Measurements from ENCODE around the gene ATP5MG. TPM values are rescaled to one million over a fixed set of nuclear protein-coding genes. Genes with fewer than 3 reads are reported as not detected.

ATP5MG gene
- total and polyA plus RNA-seq, 2 of the 4 experiments (the other 2 are of a cell fraction) = 144 to 219 TPM

- Histone ChIP-seq H3K4me1 (ENCODE audit: control insufficient read depth, insufficient read depth, low read length) (peaks cover 11% of the 10 kb centered on the region), H4K91ac (ENCODE audit: insufficient read depth, low read depth, low read length) (no peak overlapping the region), H3K9me1 (ENCODE audit: insufficient read depth, low read length) (peaks cover 5% of the 10 kb centered on the region; the same call in 1 of the 2 replicates), H2BK120ac (ENCODE audit: low read depth, low read length) (no peak overlapping the region), H3K4ac (ENCODE audit: low read depth, low read length) (no peak overlapping the region), H4K20me1 (ENCODE audit: insufficient read depth, low read length) (peaks cover 78% of the 10 kb centered on the region), H3K36me3 (ENCODE audit: control insufficient read depth, insufficient read depth, low read length) (0 out of 2 replicates have a peak, but pooled peaks cover under 1% of the 10 kb centered on the region), H3K9me3 (ENCODE audit: control insufficient read depth, insufficient read depth, low read length) (no peaks in the 10 kb centered on the region), H2BK20ac (ENCODE audit: low read depth, low read length) (no peak overlapping the region), H4K8ac (ENCODE audit: low read depth in 2 of 2, low read length in 2 of 2) (no peak overlapping the region), H3K56ac (ENCODE audit: extremely low read depth, insufficient read depth, low read length) (no peak overlapping the region), H3K14ac (replicated peaks; ENCODE audit: low read depth, low read length) (no peak overlapping the region), H3K18ac (ENCODE audit: low read depth, low read length) (no peak overlapping the region), H4K5ac (ENCODE audit: low read depth, low read length) (no peak overlapping the region), H3K27me3 (ENCODE audit: control insufficient read depth, insufficient read depth, low read length) (no peaks in the 10 kb centered on the region), H3K27ac (ENCODE audit: insufficient read depth, low read length) (no peak overlapping the region), H2AK5ac (ENCODE audit: low read depth, low read length) (no peak overlapping the region), H2AK9ac (replicated peaks; ENCODE audit: low read depth, low read length, poor library complexity) (no peak overlapping the region), H3K9ac (ENCODE audit: low read depth, low read length) (no peak overlapping the region), H3K23ac (ENCODE audit: low read depth, low read length) (peak overlapping the region; percentile 66; the same call in 1 of the 2 replicates), H3K4me2 (ENCODE audit: low read depth, low read length) (no peak overlapping the region), H3K4me3 (ENCODE audit: insufficient read depth, low read depth, low read length) (no peak overlapping the region), H2BK15ac (ENCODE audit: low read depth, low read length) (no peak overlapping the region), H2BK5ac (ENCODE audit: low read depth, low read length, poor library complexity, severe bottlenecking) (no peak overlapping the region), H2AFZ (replicated peaks; ENCODE audit: low read length, poor library complexity) (no peak overlapping the region), H3K79me1 (ENCODE audit: low read depth in 1 of 2, low read length in 2 of 2) (peaks cover 0 to 68% of the 10 kb centered on the region in 2 experiments; a peak in 3 of 4 replicates)
- ATAC-seq (ENCODE audit: low read depth) (no peak), DNase-seq (no peak)
- dilution Hi-C loops (cut with HindIII; ENCODE audit: low sequenced_read_pairs, unreplicated experiment) (no loop called here), intact Hi-C loops (cut with micrococcal nuclease) (loop anchor here (5.0 kb wide), 1 partner anchor 48 kb away; no protein-coding TSS in a partner anchor), in situ Hi-C loops (cut with MboI; ENCODE audit: low sequenced_read_pairs) (no loop called here)
- TF ChIP-seq NFE2L2 (IDR thresholded peaks at IDR 0.05; ENCODE audit: low read depth, low read length) (no peak), MXI1 (IDR thresholded peaks at IDR 0.05; ENCODE audit: borderline replicate concordance, low read depth, low read length) (no peak), FOS (IDR thresholded peaks at IDR 0.05; ENCODE audit: low read depth, low read length) (no peak), RAD21 (IDR thresholded peaks at IDR 0.05; ENCODE audit: low read length) (no peak), CHD1 (IDR thresholded peaks at IDR 0.05; ENCODE audit: low read depth, low read length) (no peak), CTCF (conservative IDR thresholded peaks at IDR 0.05; ENCODE audit: low read depth, low read length) (no peak), SMC3 (IDR thresholded peaks at IDR 0.05; ENCODE audit: low read depth, low read length) (no peak), CEBPB (IDR thresholded peaks at IDR 0.05; ENCODE audit: low read depth, low read length) (no peak)
- no TSS peak for BruUV-seq (replicated peaks)
- CTCF ChIA-PET = interaction anchor here (0.7 to 1.1 kb wide), 3 partner anchors 15 to 37 kb away, joined by 3 to 8 read pairs (median 3); no protein-coding TSS in a partner anchor
- POLR2A ChIA-PET (ENCODE audit: unreplicated experiment) = no interaction called here
These were observed 38.2 kb downstream of the ATP5MG start for GRCh38 chr11:118439646-118440045.
